GM12891 (cell line): ENCODE data around the gene POU2AF1.

Experiments used
- POLR2A ChIP-seq: IDR thresholded peaks from 2 replicates; pipeline ENCODE4 v1.6.1; 2011; ENCODE audit warnings: low read depth, low read length, control low read depth
- POLR2AphosphoS5 ChIP-seq: IDR thresholded peaks from 2 replicates; pipeline ENCODE4 v1.6.1; 2011; ENCODE audit warnings: low read depth, low read length, control low read depth
- TAF1 ChIP-seq: IDR thresholded peaks from 2 replicates; pipeline ENCODE4 v1.6.1; 2011; ENCODE audit warnings: low read depth, low read length, control low read depth

GRCh38 chr11:111366560-111367410, 12.3 kb downstream of the POU2AF1 start:
- TF ChIP-seq POLR2AphosphoS5 (no peak; the same call in 1 of the 2 replicates), POLR2A (no peak), TAF1 (no peak)
